ENCODE measurements around the gene LMNTD2.

Gene LMNTD2, protein sequence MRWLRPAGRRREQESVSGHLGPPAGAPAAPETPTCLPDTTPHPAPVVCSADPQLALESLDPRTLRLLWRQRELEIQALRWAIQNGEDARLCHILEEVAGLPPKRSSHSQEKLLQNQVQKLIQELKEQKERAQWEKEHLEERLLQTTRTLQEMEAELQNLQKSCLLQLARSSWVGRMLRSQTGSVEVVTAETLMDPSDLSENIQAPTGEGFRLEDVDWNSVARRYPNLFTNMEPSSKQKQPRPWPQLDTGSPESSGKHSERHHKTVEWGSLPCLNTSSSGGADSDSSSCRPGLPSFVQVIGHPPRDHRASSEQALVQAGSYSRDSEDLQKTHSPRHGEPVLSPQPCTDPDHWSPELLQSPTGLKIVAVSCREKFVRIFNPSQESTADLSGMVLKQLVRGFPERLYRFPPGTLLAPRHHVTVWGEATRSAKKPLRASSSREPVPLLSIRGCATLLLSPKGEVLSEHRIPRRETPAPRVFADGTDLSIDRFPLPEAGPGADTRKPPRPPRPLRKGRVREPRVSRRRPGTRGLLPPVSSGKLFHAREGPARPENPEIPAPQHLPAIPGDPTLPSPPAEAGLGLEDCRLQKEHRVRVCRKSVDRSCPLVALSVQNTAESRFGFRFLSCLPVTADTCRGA

DNA sequence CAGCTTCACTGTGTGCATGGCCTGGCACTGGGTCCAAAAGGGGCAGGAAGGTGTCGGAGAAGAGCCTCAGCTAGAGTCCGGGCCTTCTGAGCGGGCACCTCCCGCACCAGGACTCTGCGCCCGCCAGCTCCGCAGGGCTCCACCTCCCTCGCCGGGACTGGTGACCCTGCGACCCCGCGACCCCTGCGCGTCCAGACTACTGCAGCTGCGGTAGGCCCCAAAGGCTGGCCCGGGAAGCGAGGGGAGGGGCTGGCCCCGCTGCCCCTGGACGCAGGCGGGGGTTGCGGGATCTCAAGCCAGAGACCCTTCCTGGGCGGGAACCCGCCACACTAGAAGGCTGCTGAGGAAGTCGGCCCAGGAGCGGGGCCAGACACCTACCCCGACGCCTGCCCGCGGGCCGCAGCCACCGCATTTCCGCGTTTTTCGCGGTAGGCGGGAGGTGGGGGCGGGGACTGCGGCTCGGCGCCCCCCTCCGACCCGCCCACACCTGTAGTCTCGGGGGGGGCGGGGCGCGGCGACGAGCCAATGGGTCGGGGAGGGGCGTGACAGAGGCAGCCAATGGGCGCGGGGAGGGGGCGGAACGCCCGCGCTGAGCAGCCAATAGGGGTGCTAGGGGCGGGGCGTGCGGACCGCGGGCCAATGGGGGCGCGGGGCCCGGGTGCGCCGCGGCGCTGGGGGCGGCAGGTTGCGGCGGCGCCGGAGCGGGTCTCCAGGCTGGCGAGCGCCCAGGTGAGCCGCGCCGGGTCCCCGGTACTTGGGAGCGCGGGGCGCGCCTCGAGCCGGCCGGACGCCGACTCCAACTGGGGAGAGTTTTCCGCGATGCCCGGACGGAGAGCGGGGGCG, at the start of gene LMNTD2, which contains the start of gene RASSF7:
Gene LMNTD2 (minus strand): TSS at position 434 of the 843 bp plus-strand sequence. CDS start 22 bp downstream, at position 412.
Gene RASSF7 (plus strand): TSS at position 666 of the 843 bp plus-strand sequence. CDS start 799 bp downstream, outside the sequence.
- DNase-seq, result peak; percentile 97 to 99

DNA sequence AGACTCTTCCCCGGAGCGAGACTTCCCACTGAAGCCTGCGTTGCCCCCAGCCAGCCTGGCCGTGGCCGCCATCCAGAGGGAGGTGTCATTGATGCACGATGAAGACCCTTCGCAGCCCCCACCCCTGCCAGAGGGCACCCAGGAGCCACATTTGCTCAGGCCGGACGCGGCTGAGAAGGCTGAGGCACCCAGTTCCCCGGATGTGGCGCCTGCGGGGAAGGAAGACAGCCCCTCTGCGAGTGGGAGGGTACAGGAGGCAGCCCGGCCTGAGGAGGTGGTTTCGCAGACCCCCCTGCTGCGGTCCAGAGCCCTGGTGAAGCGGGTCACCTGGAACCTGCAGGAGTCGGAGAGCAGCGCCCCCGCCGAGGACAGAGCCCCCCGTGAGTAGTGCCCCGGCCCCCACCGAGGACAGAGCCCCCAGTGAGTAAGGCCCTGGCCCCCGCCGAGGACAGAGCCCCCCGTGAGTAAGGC, 48.8 kb upstream of the LMNTD2 start:
- DNase-seq, result no peak

DNA sequence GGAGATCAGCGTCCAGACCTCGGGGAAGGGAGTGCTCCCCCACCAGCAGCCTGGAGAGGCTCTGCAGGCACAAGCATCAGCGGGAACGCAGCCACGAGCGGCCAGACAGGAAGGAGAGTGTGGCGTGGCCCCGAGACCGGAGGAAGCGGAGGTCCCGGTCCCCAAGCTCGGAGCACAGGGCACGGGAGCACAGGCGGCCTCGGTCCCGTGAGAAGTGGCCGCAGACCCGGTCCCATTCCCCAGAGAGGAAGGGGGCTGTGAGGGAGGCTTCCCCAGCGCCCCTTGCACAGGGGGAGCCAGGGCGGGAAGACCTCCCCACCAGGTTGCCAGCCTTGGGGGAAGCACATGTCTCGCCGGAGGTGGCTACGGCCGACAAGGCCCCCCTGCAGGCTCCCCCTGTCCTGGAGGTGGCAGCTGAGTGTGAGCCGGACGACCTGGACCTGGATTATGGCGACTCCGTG, 48.3 kb upstream of the LMNTD2 start:
- DNase-seq, result no peak

DNA sequence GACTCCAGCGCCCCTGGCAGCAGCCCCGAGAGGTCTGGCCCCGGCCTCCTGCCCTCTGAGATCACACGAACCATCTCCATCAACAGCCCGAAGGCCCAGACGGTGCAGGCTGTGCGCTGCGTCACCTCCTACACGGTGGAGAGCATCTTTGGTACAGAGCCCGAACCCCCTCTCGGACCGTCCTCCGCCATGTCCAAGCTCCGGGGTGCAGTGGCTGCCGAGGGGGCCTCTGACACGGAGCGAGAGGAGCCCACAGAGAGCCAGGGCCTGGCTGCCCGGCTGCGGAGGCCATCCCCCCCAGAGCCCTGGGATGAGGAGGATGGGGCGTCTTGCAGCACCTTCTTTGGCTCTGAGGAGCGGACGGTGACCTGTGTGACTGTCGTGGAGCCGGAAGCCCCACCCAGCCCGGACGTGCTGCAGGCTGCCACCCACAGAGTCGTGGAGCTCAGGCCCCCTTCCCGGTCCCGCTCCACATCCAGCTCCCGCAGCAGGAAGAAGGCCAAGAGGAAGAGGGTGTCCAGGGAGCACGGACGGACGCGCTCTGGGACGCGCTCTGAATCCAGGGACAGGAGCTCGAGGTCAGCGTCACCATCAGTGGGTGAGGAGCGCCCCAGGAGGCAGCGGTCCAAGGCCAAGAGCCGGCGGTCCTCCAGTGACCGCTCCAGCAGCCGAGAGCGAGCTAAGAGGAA, 47.6 kb upstream of the LMNTD2 start:
- no peak for DNase-seq

DNA sequence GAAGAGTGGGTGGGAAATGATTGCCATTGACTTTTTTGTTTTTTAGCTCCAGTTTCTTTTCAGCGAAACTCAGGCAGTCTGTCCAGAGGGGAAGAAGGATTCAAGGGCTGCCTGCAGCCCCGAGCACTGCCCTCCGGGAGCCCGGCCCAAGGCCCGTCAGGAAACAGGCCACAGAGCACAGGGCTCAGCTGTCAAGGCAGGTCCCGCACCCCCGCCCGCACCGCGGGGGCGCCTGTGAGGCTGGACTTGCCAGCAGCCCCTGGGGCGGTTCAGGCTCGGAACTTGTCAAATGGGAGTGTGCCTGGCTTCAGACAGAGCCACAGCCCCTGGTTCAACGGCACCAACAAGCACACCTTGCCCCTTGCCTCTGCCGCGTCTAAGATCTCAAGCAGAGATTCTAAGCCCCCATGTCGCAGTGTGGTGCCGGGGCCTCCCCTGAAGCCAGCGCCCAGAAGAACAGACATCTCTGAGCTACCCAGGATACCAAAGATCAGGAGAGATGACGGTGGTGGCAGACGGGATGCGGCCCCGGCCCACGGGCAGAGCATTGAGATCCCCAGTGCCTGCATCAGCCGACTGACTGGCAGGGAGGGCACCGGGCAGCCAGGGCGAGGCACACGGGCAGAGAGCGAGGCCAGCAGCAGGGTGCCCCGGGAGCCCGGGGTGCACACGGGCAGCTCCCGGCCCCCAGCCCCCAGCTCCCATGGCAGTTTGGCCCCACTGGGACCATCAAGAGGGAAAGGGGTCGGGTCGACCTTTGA, 46.7 kb upstream of the LMNTD2 start:
- DNase-seq, result no peak

DNA sequence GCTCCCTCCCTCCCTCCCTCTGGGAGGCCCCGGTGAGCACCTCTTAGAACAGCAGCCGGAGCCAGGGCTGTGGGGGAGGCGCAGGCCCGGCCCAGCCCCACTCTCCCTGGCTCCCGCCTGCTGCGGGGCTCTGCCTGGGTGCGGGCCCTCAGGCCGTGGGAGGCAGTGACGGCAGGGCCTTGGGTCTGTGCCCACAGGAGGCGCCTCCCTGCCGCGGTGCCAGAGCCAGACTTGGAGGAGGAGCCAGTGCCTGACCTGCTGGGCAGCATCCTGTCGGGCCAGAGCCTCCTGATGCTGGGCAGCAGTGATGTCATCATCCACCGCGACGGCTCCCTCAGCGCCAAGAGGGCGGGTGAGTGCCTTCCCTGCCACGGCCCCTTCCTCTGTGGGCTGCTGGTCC, 45.7 kb upstream of the LMNTD2 start:
- no peak for DNase-seq

DNA sequence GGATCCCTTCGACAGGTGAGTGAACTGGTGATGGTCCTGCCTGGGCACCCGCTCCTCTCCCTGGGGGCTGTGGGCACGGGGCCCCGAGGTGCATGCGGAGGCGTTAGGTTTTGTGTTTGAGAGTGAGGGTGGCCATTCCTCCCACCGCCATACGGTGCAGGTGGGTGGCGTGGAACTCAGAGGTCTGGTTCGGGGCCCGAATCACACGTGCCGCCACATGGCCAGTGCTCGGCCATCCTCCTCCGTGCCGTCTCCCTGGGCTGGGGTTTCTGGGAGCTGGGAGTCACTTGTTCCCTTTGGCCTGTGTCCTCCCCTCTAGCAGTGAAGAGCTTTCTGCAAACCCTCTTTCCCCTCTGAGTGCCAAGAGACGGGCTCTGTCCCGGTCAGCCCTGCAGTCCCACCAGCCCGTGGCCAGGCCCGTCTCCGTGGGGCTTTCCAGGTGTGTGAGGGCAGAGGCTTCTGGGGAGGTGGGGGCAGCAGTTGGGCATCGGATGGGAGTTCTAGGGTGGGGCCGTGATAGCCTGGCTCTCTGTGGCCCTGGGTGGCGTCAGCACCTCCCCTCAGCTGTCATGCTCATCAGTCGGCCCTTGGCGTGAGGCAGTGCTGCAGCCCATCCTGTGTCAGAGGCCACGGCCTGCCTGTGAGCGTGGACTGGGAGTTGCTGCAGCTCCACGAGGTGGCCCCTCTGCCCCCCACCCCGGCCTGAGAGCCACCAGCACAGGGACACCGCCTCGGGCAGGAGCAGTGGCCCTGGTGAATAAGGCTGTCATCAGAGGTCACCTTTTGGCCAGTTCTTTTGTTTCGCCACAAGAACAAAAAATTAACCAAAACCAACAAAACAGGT, 45.0 kb upstream of the LMNTD2 start:
- no peak for DNase-seq

DNA sequence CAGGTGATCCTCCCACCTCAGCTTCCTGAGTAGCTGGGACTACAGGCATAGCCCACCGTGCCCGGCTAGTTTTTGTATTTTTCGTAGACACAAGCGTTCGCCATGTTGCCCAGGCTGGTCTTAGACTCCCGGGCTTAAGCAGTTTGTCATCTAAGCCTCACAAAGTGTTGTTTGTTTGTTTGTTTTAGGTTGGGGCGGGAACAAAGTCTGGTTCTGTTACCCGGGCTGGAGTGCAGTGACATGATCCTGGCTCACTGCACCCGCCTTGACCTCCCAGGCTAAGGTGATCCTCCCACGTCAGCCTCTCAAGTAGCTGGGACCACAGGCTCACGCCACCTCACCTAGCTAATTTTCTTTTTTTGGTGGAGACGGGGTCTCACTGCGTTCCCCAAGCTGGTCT, 42.6 kb upstream of the LMNTD2 start:
- DNase-seq, result no peak

DNA sequence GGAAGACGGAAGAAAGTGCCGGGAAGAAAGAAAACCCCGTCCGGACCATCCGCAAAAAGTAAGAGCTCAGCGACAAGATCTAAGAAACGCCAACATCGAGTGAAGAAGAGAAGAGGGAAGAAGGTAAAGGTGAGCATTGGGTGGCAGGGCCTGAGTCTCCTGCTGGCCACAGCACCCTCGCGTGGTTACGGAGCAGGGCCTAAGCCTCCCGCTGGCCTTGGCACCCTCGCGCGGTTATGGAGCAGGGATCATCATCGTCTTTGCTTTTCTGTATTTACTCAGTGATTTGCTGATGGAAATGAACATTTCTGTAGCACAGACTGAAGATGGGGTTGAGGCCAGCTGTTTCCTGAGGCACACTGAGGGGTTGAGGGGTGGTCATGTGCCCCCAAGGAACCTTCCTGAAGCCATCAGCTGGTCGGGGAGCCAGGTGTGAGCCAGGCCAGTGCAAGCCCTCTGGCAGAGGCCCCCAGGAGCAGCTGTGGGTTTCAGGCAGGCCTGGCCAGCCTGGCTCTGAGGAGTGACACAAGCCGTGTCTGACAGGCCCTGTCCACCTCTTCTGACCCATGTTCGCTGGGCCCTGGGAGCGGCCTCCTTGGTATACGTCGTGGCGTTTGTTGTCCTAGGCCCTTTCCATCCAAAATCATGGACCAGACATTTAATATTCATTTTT, 41.2 kb upstream of the LMNTD2 start:
- DNase-seq, result no peak

DNA sequence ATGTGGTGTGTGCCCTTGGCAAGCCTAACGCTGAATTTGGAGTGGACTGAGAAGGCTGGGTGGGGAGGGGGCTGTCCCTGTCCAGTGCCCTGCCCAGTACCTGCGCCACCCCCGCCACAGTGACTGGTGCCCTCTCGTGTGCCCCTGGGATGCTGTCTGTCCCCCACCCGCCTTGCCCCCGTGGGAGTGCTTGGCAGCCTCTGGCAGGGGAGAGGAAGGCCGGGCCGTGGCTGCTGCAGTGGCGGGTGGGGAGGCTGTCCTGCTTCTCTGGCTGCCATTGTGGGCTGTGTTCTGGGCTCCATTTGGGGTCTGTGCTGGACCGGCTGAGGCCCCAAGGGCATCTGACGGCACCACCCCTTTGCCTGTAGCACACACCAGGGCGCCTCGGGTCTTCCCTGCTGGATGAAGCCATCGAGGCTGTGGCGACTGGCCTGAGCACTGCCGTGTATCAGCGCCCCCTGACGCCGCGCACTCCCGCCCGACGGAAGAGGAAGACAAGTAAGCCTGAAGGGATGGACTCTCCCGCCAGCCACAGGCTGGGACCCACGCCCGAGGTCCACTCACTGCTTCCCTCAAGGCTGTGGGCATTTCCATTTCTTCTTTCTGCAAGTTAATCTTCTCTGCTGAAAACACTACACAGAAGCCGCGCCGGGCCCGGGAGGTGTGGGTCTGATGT, 37.6 kb upstream of the LMNTD2 start:
- DNase-seq, result no peak

DNA sequence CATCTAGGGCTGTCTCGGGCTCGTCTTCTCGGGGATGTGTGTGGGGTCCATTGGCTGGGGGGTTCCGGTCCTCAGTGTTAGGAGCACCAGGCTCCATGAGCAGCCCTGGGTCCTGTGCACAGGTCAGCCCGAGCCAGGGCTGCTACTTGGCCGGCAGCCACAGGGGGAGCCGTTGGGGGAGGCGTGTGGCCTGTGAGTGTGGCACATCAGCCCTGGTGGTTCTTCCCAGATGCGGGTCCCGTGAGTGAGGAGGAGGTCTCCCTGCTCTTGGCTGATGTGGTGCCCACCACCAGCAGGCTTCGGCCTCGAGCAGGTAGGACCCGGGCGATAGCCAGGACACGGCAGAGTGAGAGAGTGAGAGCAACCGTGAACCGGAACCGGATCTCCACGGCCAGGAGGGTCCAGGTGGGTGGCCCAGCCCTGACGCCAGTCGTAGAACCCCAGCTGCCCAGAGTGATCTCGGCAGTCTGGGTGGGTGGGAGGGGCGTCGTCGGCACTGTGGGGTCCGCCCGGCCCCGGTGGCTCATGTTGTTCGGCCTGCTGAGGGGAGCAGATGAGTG, 36.7 kb upstream of the LMNTD2 start:
- no peak for DNase-seq

DNA sequence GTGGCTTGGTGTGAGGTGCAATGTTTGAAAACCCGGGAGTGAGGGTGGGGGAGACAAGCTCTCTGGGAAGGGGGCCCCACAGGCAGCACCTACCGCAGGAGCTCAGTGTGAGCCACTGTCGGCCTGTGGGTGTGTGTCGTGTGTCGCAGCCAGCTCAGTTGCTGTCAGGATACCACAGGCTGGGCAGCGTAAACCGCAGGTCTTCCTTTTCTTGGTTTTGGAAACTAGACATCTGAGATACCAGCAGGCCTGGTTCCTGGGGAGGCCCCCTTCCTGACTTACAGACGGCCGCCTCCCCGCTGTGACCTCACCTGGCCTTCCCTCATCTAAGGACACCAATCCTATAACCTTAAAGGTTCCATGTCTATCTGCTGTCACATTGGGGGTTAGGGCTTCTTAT, 35.8 kb upstream of the LMNTD2 start:
- no peak for DNase-seq

DNA sequence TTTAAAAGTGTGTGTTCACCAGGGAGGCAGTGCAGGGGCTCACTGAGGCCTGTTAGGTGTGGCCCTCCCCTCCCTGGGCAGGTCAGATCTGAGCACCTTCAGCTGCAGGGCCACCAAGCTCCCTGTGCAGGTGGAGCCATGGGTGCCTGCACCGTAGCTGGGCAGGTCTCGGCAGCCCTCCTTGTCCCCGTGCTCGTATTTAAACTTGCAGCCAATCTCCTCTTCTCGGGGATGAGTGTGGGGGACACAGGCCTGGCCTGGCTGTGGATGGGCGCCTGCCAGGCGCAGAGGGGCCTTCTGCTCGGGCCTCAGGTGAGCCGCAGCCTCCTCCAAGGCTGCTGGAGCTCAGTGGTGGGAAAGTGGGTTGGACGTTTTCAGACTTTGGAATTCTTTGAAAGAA, 34.9 kb upstream of the LMNTD2 start:
- DNase-seq, result no peak

DNA sequence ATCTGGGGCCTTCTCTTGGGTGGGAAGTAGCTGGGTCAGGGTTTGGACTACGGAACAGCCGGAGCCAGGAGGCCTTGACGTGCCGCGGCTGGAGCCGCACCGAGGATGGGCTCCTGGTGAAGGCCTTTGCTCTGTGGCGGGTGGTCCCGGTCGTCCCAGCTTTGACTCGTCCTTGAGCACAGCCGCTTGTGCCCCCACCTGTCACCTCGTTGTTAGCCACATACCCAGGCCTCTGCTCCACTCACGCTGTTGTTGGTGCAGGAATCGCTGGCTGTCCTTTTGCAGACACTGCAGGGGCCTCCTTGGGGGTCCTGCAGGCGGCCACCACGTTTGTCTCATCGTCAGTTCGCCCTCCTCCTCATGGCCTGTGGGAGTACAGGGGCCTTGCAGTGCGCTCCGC, 32.8 kb upstream of the LMNTD2 start:
- DNase-seq, result no peak

DNA sequence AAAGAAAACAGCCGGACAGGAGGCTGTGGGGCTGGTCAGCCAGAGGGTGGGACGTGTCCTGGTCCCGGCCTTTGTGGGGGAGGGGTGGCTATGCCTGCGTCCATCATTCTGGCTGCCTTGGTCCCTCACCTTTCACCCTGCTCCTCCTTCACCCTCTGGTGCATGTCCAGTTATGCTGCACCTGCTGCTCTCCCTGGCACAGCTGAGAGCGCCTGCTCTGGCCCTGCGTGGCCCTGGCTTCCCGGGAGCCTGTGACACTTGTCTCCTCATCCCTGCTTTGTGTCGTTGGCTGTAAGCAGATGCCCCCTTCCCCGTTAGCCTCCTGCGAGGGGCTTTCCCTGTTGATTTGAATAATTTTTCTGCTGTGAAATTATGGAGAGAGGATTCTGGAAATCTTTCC, 32.4 kb upstream of the LMNTD2 start:
- no peak for DNase-seq

DNA sequence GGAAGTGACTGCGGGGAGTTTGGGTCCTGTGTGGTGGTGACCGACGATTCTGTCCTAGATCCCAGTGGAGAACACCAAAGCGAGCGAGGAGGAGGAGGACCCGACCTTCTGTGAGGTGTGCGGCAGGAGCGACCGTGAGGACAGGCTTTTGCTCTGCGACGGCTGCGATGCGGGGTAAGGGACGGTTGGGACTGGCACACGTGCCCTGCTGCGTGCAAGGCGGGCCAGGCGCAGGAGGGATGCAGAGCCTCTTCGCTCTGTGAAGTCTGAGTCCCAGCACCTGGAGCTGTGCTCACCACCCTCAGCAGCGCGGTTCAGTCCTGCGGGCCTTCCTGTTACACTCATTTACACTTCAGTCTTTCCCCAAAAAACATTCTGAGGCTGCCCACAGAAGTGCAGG, 32.0 kb upstream of the LMNTD2 start:
- no peak for DNase-seq

DNA sequence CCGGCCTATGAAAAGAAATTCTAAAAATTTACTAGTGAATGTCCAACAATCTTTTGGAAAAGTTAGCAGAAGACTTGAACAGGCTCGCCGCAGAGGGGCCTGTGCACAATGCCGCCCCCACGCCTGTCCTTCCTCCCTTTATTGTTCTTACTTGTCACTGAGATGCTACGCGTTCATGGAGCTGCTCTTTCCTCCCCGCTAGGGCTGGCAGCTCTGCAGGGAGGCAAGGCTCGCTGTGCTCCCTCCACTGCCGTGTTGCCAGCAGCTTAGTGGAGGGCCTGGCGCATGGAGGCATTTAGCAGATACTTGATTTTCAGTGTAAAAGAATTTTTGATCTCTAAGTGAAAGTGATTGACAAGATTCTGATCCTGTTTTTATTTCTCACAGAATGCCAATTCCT, 30.5 kb upstream of the LMNTD2 start:
- no peak for DNase-seq

DNA sequence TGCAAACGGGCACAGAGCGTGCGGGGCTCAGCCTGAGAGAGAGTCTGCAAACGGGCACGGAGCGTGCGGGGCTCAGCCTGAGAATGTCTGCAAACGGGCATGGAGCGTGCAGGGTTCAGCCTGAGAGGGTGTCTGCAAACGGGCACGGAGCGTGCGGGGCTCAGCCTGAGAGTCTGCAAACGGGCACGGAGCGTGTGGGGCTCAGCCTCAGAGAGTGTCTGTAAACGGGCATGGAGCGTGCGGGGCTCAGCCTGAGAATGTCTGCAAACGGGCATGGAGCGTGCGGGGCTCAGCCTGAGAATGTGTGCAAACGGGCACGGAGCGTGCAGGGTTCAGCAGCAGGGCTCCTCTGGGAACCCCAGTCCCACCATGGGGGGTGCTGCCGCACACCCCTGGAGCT, 29.3 kb upstream of the LMNTD2 start:
- no peak for DNase-seq

DNA sequence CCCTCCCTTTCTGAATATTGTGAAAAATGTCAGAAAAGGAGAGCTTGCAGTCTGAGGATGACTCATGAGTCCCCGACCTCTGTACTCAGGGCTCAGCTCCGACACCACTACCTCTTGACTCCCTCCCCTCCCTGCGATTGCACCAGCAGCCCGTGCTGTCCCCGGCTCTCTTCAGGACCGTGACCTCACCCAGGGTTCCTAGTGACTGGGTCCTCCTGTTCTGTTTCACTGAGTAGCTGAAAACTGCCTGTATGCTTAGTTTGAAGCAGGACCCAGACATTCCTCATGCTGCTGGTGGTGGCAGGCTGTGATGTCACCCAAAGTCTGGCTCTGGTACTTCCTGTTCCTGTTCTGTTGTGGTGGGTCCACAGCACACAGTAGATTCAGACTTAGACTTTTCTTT, 27.4 kb upstream of the LMNTD2 start:
- no peak for DNase-seq
